ENCODE measurements around the gene ACKR2.

The ACKR2 gene

DNA sequence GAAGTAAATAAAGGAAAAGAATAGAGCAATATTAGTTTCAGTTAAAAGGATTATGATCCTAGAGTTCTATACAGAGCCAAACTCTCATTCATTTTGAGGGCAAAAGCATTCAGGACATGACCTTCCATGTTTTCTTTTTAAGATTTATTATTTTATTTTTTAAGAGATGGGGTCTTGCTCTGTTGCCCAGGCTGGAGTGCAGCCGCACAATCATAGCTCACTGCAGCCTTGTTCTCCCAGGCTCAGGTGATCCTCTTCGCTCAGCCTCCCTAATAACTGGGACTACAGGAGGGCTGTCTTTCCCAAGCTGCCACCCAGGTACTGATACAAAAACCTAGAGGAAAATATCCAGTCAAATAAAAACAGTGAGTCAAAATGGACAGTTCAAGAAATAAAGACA is 22.6 kb upstream of the ACKR2 start:
- FAIRE-seq (no peak), DNase-seq (ENCODE audit: insufficient read length, low spot score) (no peak)
- TF ChIP-seq, protein P1, sequence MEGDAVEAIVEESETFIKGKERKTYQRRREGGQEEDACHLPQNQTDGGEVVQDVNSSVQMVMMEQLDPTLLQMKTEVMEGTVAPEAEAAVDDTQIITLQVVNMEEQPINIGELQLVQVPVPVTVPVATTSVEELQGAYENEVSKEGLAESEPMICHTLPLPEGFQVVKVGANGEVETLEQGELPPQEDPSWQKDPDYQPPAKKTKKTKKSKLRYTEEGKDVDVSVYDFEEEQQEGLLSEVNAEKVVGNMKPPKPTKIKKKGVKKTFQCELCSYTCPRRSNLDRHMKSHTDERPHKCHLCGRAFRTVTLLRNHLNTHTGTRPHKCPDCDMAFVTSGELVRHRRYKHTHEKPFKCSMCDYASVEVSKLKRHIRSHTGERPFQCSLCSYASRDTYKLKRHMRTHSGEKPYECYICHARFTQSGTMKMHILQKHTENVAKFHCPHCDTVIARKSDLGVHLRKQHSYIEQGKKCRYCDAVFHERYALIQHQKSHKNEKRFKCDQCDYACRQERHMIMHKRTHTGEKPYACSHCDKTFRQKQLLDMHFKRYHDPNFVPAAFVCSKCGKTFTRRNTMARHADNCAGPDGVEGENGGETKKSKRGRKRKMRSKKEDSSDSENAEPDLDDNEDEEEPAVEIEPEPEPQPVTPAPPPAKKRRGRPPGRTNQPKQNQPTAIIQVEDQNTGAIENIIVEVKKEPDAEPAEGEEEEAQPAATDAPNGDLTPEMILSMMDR (IDR thresholded peaks at IDR 0.05; ENCODE audit: insufficient read depth, missing control alignments): no peak

DNA sequence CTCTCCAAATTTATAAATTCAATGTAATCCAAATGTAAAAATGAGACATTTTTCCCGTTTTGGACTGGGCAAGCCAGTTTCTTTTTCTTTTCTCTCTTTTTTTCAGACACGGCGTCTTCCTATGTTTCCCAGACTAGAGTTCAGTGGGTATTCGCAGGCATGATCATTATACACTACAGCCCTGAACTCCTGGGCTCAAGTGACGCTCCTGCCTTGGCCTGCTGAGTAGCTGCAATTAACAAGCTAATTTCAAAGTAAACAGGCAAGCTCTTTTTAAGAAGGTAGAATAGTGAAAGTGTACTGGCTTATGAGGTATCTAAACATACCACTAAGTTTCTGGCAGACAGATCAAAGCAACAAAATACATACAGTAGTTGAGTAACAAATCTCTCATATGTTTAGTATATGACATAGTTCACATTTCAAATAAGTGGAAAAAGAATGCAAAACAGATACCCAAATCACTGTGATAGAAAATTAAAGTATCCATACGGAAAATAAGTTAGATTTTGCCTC is 18.5 kb upstream of the ACKR2 start:
- no peak for FAIRE-seq
- TF ChIP-seq, protein P1 (IDR thresholded peaks at IDR 0.05; ENCODE audit: insufficient read depth, missing control alignments): no peak

DNA sequence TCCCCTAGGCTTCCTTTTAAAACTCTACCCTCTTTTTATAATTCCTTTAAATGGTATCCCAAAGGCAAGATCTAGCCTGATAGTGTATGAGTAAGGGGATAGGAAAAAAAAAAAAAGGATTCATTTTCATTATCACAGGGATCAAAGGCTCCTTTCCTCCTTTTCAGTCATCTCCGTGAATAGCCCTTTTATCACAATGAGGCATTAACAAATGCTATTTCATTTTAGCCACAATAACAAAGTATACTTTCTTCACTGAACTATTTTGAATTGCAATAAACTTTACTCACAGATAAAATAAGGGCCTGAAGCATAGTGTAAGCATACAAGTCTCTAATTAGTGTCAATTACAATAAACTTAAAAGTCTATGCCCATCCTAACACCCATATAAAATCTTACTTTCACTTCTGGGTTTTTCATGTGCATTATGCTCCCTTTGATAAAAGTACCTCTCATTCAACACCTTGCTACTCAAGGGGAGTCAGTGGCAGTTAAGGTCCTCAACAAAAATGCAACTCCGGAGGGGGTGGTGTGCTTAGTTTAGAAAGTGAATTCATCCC is 13.5 kb upstream of the ACKR2 start:
- DNase-seq (ENCODE audit: insufficient read length, low spot score) (no peak), FAIRE-seq (peak; percentile 11)
- TF ChIP-seq, protein P1 (IDR thresholded peaks at IDR 0.05; ENCODE audit: insufficient read depth, missing control alignments): no peak

More for the DNA sequence above, 18.5 kb upstream of the ACKR2 start:
- DNase-seq (ENCODE audit: insufficient read length, low spot score): no peak

DNA sequence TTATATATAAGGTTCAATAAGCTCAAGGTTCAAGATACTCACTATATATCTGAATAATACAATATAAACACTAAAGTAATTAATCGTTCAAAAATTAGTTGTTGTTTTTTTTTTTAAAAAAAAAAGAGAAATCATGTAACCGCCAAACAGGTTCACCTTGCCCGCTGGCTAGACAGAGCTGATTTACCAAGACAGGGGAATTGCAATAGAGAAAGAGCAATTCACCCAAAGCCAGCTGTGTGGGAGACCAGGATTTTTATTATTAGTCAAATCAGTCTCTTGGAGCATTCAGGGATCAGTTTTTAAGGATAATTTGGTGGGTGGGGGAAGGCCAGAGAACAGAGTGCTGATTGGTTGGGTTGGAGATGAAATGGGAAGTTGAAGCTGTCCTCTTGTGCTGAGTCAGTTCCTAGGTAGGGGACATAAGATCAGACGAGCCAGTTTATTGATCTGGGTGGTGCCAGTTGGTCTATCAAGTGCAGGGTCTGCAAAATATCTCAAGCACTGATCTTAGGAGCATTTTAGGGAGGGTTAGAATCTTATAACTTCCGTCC is 12.8 kb upstream of the ACKR2 start:
- FAIRE-seq (no peak), DNase-seq (ENCODE audit: insufficient read length, low spot score) (no peak)
- TF ChIP-seq, protein P1 (IDR thresholded peaks at IDR 0.05; ENCODE audit: insufficient read depth, missing control alignments): no peak

DNA sequence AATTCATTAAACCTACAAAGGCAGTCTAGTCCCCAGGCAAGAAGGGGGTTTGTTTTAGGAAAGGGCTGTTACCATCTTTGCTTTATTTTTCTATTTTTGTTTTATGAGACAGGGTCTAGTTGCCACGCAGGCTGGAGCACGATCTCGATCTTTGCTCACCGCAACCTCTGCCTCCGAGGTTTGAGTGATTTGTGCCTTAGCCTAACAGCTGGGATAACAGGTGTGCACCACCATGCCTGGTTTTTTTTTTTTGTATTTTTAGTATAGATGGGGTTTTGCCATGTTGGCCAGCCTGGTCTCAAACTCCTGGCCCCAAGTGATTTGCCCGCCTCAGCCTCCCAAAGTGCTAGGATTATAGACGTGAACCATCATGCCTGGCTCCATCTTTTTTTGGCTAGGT is 9.9 kb upstream of the ACKR2 start:
- FAIRE-seq: no peak
- DNase-seq (ENCODE audit: insufficient read length, low spot score): no peak
- TF ChIP-seq, protein P1 (IDR thresholded peaks at IDR 0.05; ENCODE audit: insufficient read depth, missing control alignments): no peak

DNA sequence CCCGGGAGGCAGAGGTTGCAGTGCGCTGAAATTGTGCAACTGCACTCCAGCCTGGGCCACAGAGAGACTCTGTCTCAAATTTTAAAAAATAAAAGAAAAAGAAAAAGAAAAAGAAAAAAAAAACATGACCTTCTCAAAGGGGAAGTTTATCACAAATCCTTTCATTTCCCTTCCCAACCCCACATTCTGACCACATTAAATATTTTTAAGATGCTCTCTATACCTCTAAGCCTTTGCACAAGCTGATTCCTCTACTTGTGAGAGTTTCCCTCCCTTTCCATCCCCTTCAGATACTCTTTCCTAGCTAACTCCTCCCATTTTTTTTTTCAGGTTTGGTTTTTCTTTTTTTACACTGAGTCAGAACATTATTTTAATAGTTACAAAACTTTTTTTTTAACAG is 9.0 kb upstream of the ACKR2 start:
- FAIRE-seq (no peak), DNase-seq (ENCODE audit: insufficient read length, low spot score) (no peak)
- TF ChIP-seq, protein P1 (IDR thresholded peaks at IDR 0.05; ENCODE audit: insufficient read depth, missing control alignments): no peak

DNA sequence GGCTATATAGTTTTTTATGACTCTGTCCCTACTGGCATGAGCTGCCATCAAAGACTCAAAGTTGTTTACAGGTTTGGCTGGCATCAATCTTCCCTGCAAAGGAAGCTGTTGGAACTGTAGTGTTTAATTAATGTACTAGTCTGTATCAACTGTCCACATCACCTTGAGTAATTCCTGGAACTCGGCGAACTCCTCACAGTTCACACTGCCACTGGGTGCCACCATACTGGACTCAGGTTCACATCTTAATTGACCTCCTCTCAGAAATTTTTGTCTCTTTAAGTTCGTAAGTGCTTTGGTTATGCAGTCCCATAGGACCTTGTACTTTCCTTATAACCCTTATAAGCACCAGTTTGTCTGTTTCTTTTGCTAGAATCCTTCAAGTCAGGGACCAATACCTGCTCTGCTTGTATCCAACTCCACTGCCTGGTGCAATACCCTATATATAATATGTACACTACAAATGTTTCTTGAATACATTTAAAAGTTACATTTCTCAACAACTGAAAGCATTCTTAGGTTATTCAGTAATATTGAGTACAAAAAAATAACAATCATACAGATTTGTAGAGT is 8.1 kb upstream of the ACKR2 start:
- TF ChIP-seq, protein P1 (IDR thresholded peaks at IDR 0.05; ENCODE audit: insufficient read depth, missing control alignments): no peak
- FAIRE-seq (no peak), DNase-seq (ENCODE audit: insufficient read length, low spot score) (no peak)

All from D721Med (cell line).